Testis (tissue), 3 donors: ENCODE results near the gene SSX2IP. TPM values are rescaled to one million over a fixed set of nuclear protein-coding genes. Genes with fewer than 3 reads are reported as not detected.

ENCODE experiments used
- polyA plus RNA-seq: library from polyadenylated mRNA; stranded (reverse); fragments of 350-450 nt; fragmentation: Illumina TruSeq; extraction: RNeasy Lipid Tissue Mini Kit (QIAGEN cat#74804); gene quantifications from one replicate; pipeline ENCODE4 v1.2.3, GENCODE V29; 2014; ENCODE audit warnings: low read depth, low replicate concordance; ENCODE audit not compliant: insufficient read depth
- total RNA-seq, 2 donors: library from RNA; depleted of rRNA; stranded (reverse); fragments of >200 nt; gene quantifications; one replicate each; pipeline ENCODE4 v1.2.3, GENCODE V29; 2016

The SSX2IP gene
- total and polyA plus RNA-seq, 3 donors from 2014 or later: 64.6 to 158 (median 128) TPM

Other genes with a start within 250 kb of the SSX2IP start
- 10 to 100 TPM; 41.9 to 49.2 TPM for gene RPF1, start 211.2 kb downstream of the SSX2IP start, total RNA-seq
- 62.2 TPM for gene RPF1, start 211.2 kb downstream of the SSX2IP start, polyA plus RNA-seq
- gene SPATA1, start 184.1 kb downstream of the SSX2IP start, total RNA-seq: 10 to 100 TPM in 1 of 2 donors, 1 to 10 TPM in 1; 7.1 to 17.6 TPM
- gene SPATA1, start 184.1 kb downstream of the SSX2IP start, polyA plus RNA-seq: 6.0 TPM
- gene GNG5, start 183.9 kb downstream of the SSX2IP start, total RNA-seq: 100 to 1,000 TPM; 113 to 143 TPM
- 193 TPM for gene GNG5, start 183.9 kb downstream of the SSX2IP start, polyA plus RNA-seq
- gene CTBS, start 116.0 kb downstream of the SSX2IP start, total RNA-seq: 10 to 100 TPM in 1 of 2 donors, 1 to 10 TPM in 1; 9.9 to 17.8 TPM
- gene CTBS, start 116.0 kb downstream of the SSX2IP start, polyA plus RNA-seq: 12.9 TPM
- 10 to 100 TPM; 65.9 to 73.8 TPM for gene LPAR3, start 202.7 kb upstream of the SSX2IP start, total RNA-seq
- 23.3 TPM for gene LPAR3, start 202.7 kb upstream of the SSX2IP start, polyA plus RNA-seq